ENCODE results near the gene RNU6-1.

The RNU6-1 gene

DNA sequence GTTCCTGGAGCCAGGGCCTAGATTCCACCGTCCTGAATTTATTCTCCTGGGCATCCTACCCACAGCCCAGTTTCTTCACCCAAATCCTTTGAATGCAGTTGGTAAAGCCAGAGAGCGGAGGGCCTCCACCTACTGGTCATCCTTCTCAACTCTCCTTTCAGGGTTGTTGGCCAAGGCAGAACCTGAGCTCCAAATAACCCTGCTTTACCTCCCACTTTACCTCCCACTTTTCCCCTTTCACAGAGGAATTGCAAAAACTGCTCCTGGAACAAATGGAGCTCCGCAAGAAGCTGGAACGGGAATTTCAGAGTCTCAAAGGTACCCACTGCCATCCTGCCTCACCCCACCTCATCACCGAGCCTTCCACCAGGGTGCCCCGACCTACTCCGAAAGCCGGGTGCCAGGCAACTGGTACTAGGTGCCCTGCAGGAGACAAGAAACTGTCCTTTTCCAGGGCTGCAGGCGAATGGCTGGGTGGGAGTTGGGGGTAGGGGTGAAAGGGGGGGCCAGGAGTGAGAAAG lies 7.8 kb downstream of the RNU6-1 start:
- DNase-seq, result no peak

- DNase-seq, result no peak
Measured at GRCh38 chr15:67831363-67831762, 8.5 kb downstream of the RNU6-1 start.

DNA sequence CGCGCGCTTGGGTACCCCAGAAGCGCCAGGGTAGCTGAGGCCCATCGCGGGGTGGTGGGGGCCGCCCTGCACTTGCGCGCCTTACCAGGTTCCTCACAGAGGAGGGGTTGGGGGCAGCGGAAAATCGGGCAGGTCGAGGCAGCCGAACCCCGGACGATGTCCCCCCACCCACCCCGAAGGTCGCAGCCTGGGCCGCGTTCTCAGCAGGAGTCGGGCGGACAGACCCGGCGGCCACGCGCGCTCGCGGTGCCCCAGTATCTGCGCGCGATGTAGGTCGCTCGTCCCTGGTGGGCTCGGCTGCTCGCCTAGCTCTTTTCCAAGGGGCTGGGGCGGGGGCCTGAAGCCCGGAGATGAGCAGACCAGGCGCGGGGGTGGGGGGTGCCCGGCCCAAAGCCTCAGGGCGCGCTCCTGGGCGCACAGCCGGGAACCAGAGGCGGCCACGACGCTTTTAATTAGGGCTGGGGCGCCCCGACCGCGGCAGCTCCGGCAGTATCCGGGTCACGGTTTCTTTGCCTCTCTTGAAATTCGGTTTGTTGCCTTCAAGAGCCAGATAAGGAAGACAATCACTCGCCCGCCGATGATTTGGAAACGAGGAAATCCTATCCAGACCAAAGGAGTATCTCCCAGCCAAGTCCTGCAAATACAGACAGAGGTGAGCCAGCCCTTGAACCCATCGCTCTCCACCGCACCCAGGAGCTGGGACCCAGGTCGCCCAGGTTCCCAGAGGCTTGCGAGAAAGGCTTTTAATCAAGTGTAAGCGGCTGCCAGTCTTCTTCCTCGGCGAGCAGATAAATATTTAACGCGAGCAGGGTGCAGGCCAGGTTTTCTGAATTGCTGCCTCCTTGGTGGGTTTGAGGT lies 10.0 kb downstream of the RNU6-1 start:
- no peak for DNase-seq

- DNase-seq, result no peak
Measured at GRCh38 chr15:67828969-67829646, 10.7 kb downstream of the RNU6-1 start.

DNA sequence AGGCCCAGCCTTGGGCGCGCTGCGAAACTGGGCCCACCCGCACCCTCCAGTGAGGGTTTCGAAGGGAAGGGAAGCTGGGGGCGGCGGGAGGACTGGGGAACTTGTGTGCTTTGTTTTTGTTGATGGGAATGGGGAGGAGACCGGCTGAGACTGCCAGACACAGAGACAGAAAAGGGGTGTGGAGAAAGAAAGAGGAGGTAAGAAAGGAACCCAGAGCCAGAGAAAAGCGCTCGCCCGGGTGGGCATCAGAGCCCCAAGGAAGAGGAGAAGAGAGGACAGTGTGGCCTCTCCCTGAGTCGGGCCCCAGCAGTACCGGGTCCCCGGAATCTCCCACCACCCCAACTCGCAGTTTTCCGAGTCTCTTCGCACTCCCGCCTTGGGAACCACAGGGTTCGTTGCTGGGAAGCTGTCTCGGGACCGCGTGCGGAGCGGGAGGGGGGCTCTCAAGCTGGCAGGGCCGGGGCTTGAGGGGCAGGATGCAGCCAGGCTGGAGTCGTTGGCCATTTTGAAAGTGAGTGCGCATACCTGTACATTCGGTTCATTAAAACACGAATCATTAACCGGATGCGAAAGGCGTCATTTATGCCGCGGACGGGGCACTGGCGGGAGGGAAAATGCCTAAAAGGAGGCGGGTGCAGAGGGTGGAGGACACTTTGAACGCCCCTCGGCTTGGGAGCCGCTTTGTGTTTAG lies 11.4 kb downstream of the RNU6-1 start:
- no peak for DNase-seq

DNA sequence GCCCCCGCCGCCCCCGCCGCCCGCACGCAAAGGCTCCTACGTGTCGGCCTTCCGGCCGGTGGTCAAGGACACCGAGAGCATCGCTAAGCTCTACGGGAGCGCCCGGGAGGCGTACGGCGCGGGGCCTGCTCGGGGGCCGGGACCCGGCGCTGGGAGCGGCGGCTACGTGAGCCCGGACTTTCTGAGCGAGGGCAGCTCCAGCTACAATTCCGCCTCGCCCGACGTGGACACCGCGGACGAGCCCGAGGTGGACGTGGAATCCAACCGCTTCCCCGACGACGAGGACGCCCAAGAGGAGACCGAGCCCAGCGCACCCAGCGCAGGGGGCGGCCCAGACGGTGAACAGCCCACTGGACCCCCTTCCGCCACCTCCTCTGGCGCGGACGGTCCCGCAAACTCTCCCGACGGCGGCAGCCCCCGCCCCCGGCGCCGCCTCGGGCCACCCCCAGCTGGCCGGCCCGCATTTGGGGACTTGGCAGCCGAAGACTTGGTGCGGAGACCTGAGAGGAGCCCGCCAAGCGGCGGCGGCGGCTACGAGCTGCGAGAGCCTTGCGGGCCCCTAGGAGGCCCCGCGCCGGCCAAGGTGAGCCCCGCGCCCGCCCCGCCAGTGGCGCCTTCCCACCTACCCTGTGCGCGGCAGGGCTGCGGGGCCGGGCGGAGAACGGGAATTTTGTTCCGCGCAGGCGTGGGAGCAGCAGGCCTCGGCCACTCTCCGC lies 12.1 kb downstream of the RNU6-1 start:
- DNase-seq, result peak; percentile 18

DNA sequence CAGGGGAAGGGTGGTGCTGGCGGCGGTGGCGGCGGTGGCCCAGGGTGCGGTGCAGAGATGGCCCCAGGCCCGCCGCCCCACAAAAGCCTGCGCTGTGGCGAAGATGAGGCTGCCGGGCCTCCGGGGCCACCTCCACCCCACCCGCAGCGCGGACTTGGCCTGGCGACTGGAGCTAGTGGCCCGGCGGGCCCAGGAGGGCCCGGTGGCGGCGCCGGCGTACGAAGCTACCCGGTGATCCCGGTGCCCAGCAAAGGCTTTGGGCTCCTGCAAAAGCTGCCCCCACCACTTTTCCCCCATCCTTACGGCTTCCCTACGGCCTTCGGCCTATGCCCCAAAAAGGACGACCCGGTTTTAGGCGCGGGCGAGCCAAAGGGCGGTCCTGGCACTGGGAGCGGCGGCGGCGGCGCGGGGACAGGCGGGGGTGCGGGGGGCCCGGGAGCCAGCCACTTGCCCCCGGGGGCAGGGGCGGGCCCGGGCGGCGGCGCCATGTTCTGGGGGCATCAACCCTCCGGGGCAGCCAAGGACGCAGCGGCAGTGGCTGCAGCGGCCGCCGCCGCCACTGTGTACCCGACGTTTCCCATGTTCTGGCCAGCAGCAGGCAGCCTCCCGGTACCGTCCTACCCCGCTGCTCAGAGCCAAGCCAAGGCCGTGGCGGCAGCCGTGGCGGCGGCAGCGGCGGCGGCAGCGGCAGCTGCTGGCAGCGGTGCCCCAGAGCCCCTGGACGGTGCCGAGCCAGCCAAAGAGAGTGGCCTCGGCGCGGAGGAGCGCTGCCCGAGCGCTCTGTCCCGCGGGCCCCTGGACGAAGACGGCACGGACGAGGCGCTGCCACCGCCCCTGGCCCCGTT lies 12.9 kb downstream of the RNU6-1 start:
- DNase-seq, result peak; percentile 16

GRCh38 chr15:67825881-67826716 lies 13.7 kb downstream of the RNU6-1 start:
- DNase-seq, result peak; percentile 40

DNA sequence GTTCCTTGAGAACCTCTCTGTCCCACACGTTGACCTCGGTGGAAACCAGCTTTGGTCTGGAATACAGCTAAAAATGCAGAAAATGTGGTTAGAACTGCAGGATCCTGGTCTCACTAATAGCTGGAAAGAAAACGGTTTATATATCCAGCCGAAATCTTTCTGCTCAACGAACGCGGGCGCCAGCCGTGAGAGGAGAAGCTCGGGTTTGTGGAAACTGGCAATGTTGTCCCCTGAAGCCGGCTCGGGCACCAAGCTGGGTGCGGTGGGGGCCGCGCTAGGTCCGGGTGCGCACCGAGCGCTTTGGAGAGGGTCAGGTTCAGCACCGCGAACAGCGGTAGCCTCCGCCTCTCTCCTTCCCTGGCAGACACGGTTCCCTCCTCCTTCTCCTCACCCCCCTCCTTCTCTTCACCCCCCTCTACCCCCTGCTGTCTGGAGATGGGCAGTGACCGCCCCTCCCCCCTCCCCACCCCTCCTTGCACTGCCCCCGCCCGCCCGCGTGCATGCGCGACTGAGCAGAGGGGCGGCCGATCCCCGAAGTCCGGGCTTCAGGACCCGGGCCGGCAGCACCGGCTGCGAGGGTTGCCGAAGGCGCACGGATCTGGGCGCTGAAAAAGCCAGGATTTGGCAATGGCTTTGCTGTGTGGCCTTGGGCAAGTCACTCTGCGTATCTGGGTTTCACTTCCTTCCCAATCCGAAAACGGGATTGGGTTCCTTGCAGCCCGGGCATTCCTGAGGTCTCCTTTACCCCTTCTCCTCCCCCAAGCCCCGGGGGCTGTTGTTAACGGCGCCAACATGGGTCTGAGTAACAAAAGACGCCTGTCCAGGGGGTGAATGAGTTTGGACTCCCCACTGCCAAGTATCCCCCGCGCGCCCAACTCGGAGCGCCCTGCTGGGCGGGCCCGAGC lies 14.6 kb downstream of the RNU6-1 start, which contains the start of gene SKOR1:
Gene SKOR1 (plus strand): TSS at position 534 of the 905 bp plus-strand sequence. CDS start 94 bp downstream, at position 628.
- peak; percentile 39 for DNase-seq

- DNase-seq, result no peak
Measured at GRCh38 chr15:67824197-67824968, 15.5 kb downstream of the RNU6-1 start.

DNA sequence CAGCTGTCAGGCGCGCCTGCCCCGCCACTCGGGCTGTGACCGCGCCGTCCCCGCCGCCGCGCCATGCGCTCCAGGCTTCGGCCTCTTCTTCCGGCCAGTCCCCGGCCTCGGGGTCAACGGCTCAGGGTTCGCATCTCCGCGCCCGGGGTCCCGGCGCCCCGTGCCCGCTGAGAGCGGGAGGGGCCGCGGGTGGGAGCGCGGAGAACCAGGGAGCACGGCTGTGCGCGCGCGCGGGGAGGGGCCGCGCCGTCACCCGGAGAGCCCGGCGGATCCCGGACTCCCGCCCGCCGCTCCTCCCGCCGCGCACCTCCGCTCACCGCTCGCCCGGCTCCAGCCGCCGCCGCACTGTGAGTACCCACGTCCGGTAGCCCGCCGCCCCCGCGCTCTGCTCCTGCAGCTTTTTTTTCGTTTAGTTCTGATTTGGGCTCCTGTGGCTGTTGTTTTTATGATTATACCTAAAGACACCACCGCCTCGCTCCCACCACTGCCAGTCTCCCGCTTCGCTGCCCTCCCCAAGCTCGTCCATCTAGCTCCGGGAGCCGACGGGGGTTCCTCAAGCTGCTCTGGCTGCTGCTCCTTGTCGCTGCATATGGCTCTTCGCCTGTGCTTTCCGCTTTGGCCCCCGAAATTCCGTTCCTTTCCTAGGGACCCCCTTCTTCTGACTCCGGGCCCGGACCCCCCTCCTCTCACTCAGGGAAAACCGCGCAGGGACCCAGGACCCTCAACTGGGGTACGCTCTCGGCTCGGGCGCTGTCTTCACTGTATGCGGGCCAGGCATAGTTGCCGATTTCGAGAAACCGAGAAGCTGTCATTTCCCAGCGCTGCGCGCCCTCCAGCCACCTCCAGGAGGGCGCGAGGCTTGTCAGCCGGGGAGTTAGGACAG lies 16.3 kb downstream of the RNU6-1 start:
- DNase-seq, result peak; percentile 32

- DNase-seq, result no peak
Measured at GRCh38 chr15:67822537-67823313, 17.1 kb downstream of the RNU6-1 start.

DNA sequence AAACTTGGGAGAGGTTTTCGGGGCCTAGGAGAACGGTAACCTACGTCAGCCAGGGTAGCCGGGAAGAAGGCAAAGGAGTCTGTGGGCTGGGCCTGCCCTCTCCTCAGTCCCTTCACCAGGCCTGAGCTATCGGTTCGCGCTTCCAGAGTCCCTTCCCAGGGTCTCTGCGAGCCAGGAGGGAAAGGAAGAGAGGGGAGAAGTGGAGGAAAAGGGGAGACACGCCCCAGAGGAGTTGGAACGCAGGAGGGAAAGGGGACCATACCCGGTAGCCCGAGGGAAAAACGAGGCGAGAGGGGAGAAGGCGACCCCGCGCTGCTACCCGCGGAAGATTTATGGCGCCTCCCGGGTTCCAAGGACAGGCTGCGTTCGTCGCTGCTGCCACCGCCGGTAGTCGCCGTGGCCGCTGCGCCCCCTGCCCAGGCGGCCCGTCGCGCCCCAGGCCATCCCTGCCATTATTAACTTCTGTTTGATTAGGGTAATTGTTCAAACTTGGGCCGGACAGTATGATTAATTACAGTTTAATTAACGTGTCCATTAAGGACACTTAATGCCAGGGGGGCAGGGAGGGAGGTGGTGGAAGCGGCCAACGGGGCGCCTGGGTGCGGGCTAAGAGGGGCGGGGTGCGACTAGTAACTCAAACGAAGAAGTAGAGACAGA lies 17.9 kb downstream of the RNU6-1 start:
- no peak for DNase-seq

- DNase-seq, result peak; percentile 61
Measured at GRCh38 chr15:67820992-67821783, 18.7 kb downstream of the RNU6-1 start.

Measured in activated CD4-positive, alpha-beta T cell treated with anti-CD3 and anti-CD28 coated beads for 48 hours (primary cell).